Inflammatory macrophage treated with lipopolysaccharide for 4 hours (primary cell): ENCODE results near the gene USP12.
A peak's percentile ranks its signal among the peaks of the same experiment; 100 is the strongest.
"Not testable (repeated sequence)": the region's sequence is repeated elsewhere in the genome, so short reads cannot be mapped to it uniquely, and the experiment has no call there.

Experiments
- DNase-seq: peaks from one replicate; pipeline ENCODE4 v3.0.0-alpha.2; 2020

USP12 gene

GRCh38 chr13:27171244-27171826 is at the start of gene USP12:
Gene USP12, minus strand, starts transcription at chr13:27171811. Its CDS starts 172 bp downstream, at chr13:27171639.
- DNase-seq: peak; percentile 39

- no peak for DNase-seq
Observed at GRCh38 chr13:27219611-27220010, 48.0 kb upstream of the USP12 start.

GRCh38 chr13:27218861-27219260 is 47.2 kb upstream of the USP12 start:
- peak; percentile 20 for DNase-seq

DNA sequence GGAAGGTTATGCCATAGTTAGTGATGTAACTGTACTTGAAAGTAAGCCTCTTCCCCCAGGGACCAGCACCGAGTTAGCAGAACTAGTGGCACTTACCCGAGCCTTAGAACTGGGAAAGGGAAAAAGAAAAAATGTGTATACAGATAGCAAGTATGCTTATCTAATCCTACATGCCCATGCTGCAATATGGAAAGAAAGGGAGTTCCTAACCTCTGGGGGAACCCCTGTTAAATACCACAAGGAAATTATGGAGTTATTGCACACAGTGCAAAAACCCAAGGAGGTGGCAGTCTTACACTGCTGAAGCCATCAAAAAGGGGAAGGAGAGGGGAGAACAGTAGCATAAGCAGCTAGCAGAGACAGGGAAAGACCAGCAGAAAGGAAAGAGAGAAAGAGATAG is 46.2 kb upstream of the USP12 start:
- peak; percentile 76 for DNase-seq

DNA sequence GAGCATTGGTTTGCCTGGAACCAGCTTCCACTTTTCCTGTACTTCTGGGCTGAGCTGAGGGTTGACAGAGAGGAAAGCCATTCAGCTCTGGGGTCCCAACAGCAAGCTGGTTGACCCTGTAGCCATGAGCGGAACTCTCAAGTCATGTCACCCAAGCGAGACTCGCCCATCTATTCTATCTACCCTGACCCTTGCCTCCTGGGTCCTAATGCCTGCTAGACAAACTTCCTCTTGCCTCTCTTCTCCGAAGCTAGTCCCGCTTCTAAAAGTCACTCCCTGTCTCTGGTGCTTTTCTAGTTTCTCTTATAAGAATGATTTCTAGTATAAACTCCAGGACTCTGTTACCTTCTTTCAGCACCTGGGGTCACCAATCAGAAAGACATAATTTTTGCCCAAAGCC is 41.8 kb upstream of the USP12 start:
- not testable (repeated sequence) for DNase-seq

- DNase-seq: peak; percentile 20
Observed at GRCh38 chr13:27211771-27212364, 40.3 kb upstream of the USP12 start.

GRCh38 chr13:27211271-27211670 is 39.7 kb upstream of the USP12 start:
- no peak for DNase-seq

DNA sequence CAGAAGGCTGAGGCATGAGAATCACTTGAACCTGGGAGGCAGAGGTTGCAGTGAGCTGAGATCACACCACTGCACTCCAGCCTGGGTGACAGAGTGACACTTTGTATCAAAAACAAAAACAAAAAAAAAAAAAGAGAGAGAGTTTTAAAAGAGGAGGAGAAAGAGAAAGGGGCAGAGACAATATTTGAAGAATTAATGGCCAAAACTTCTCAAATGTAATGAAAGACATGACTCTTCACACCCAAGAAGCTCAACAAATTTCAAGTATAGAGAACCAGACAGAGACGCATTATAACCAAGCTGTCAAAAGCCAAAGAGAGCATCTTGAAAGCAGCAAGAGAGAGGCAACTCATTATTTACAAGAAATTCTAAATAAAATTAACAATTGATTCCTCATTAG is 36.9 kb upstream of the USP12 start:
- no peak for DNase-seq

- DNase-seq: peak; percentile 41
Observed at GRCh38 chr13:27203854-27204253, 32.2 kb upstream of the USP12 start.

- no peak for DNase-seq
Observed at GRCh38 chr13:27203186-27203585, 31.6 kb upstream of the USP12 start.

GRCh38 chr13:27201661-27202060 is 30.1 kb upstream of the USP12 start:
- no peak for DNase-seq

- DNase-seq: no peak
Observed at GRCh38 chr13:27200413-27201070, 28.9 kb upstream of the USP12 start.

GRCh38 chr13:27199696-27200095 is 28.1 kb upstream of the USP12 start:
- no peak for DNase-seq

DNA sequence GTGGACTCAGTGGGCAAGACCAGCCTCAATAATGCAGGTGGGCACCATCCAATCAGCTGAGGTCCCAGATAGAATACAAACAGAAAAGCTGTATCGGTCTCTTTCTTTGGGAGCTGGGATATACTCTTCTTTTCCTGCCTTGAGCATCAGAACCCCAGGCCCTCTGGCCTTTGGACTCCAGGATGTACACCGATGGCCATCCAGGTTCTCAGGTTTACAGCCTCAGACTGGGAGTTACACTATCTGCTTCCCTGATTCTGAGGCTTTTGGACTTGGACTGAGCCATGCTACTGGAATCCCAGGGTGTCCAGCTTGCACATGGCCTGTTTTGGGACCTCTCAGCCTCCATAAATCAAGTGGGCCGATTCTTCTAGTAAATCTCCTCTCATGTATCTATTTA is 27.6 kb upstream of the USP12 start:
- DNase-seq: no peak

DNA sequence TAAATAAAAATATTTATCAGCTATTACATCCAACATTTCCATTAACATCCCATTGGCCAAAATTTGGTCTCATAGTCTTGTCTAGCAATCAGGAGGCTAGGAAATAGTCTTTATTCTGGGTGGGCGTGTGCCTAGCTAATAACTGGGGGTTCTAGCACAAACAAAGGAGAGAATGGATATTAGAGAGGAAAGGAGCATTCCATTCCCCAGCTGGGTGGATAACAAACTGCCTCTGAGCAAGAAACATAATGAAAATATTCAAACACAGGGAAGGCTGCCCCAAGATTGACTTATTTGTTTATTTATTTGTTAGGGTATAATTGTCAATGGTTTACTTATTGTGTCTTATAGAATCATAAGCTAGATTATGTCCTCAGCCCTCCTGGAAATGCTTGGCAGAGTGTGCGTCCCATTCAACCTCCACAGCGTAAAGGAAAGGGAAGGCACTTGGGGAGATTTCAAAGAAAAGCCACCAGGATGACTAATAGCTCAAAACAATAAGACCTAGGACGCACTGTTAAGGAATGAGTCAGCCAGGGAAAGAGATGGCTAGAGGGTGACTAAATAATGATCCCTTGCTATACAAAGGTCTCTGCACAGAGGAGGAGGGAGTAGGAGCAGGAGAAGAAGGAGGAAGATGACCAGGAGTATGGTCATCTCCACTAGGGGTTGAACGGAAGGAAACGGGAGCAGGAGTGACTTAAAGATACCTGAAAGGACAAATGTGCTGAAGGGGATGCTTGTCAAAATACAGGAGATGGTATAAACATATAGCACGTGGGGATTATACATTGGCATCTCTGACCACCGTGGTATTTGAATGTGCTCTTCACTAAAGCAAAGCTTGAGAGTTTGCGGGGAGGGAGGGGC is 23.5 kb upstream of the USP12 start:
- peak; percentile 92 for DNase-seq

- peak; percentile 71 for DNase-seq
Observed at GRCh38 chr13:27194209-27194608, 22.6 kb upstream of the USP12 start.

- DNase-seq: peak; percentile 57
Observed at GRCh38 chr13:27193496-27193895, 21.9 kb upstream of the USP12 start.

DNA sequence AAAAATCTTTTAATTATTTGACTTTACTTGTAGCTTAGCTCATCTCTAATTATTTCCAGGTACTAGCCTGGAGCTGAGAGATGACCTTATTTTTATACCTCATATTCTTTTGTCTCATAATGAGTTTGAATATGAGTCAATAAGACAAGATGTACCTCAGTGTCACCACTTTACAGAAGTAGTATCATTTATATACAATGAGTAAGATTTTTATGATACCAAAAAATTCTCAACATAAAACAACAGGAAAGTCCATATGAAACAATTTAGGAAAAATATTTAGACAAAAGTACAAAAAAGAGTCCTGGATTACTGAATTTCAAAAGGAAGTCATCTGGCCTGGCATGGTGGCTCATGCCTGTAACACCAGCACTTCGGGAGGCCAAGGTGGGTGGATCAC is 21.4 kb upstream of the USP12 start:
- DNase-seq: no peak

GRCh38 chr13:27192367-27192766 is 20.8 kb upstream of the USP12 start:
- DNase-seq: peak; percentile 90

DNA sequence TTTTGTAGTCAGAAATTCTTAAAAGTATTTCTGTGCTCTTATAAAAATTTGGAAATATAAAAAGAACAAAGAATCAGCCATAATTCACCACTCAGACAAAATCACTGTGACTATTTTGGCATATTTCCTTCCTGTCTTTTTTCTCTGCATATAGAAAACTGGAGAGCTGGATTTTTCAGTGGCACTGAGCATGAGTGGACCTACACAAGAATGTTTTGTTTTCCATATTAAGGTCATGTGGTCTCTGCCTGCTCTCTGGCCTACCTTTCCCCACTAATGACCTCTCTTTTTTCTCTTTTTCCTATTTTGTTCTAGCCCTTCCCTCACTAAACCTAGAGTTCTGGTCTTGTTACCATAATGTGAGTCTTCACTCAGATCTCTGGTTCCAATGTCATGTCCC is 17.6 kb upstream of the USP12 start:
- no peak for DNase-seq

GRCh38 chr13:27188239-27188638 is 16.6 kb upstream of the USP12 start:
- no peak for DNase-seq

DNA sequence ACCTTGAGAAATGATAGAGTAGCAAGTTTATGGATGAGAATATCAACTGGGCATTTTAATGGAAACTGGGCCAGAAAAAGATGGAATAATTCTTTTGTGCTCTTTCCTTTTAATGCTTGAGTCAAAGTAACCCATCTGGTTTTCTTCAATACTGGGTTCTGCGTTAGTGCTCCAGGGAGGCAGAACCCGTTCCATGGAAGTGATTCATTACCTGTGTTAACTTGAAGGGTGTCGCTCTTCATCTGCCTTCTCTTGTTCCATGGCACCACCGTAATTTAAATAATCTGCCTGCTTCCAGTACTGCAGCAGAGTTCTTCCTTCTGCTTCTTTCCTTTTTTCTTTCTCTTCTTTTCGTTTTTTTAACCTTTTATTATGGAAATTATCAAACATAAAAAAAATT is 14.7 kb upstream of the USP12 start:
- DNase-seq: no peak

DNA sequence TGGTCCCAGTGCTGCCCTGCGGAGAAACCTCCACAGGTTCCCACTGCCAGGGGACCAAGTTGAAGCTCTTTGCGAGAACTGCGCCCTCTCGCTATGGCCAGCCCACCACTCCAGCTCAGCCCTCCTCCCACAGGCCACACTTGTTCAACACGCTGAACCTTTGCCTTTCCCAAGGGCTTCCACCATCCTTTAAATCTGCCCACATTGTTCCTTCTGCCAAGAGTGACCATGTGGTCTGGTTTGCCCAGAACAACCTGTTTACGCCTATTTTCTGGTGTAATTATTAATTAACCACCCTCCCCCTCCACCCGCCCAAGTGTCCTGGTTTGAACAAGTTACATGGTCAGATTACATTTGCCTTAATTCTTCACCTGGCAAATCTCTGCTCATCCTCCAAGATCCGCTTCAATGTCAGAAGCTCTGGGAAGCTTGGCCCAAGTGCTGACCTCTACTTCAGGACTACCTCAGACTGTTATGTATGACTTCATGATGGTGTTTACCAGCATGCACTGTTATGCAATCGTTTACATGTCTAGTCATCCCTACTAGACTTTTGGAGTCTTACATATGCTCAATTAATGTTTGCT is 12.0 kb upstream of the USP12 start:
- DNase-seq: peak; percentile 64
